GM12878 (cell line): ENCODE data around the gene EIF4E2.

Experiments
- BACH1 ChIP-seq: fragments of 450-650 bp; IDR thresholded peaks from 2 replicates; pipeline ENCODE4 v1.6.1; 2017; ENCODE audit warnings: mild to moderate bottlenecking, borderline replicate concordance
- BHLHE40 ChIP-seq, 2 experiments: fragments of 450-650 bp in 1 of 2; IDR thresholded peaks; 2 replicates each; pipeline ENCODE4 v1.6.1; 2011 to 2017; ENCODE audit warnings: low read depth in 2 of 2, borderline replicate concordance in 1 of 2, improper control_type of control experiment in 1 of 2, low read length in 1 of 2, mild to moderate bottlenecking in 1 of 2
- BRCA1 ChIP-seq: IDR thresholded peaks from 2 replicates; pipeline ENCODE4 v1.6.1; 2011; ENCODE audit warnings: low read depth, low read length, improper control_type of control experiment
- CTCF ChIP-seq, 3 experiments: IDR thresholded peaks in 2 of 3; conservative IDR thresholded peaks in 1 of 3; 2 replicates each; pipeline ENCODE4 v1.5.1; 2011; ENCODE audit warnings: low read depth in 3 of 3, low read length in 3 of 3, mild to moderate bottlenecking in 3 of 3, control low read depth in 2 of 3, moderate library complexity in 2 of 3, inconsistent platforms in 1 of 3, mixed read lengths in 1 of 3; ENCODE audit not compliant: control insufficient read depth in 2 of 3, insufficient read depth in 1 of 3; ENCODE audit errors: extremely low read depth in 1 of 3
- EP300 ChIP-seq, 2 experiments: fragments of 150-350 bp in 1 of 2; IDR thresholded peaks; 2 replicates each; pipeline ENCODE4 v1.6.1; 2011 to 2012; ENCODE audit warnings: low read depth in 2 of 2, low read length in 2 of 2, borderline replicate concordance in 1 of 2, improper control_type of control experiment in 1 of 2, inconsistent platforms in 1 of 2; ENCODE audit not compliant: control insufficient read depth in 1 of 2
- ESRRA ChIP-seq: IDR thresholded peaks from 2 replicates; pipeline ENCODE4 v1.6.1; 2012; ENCODE audit warnings: mild to moderate bottlenecking, low read length, improper control_type of control experiment
- ETV6 ChIP-seq, 2 experiments: fragments of 450-650 bp in 1 of 2; IDR thresholded peaks in 1 of 2; conservative IDR thresholded peaks in 1 of 2; 2 replicates each; pipeline ENCODE4 v1.6.1; 2014; ENCODE audit warnings: antibody characterized with exemption in 1 of 2, borderline replicate concordance in 1 of 2, low read depth in 1 of 2, mild to moderate bottlenecking in 1 of 2, moderate library complexity in 1 of 2
- EZH2 ChIP-seq: IDR thresholded peaks from 2 replicates; pipeline ENCODE4 v1.6.1; 2012; ENCODE audit warnings: low read depth, mild to moderate bottlenecking, control low read depth, inconsistent platforms, low read length, borderline replicate concordance; ENCODE audit not compliant: control insufficient read depth
- HDAC2 ChIP-seq: fragments of 200-600 bp; sonication (generic); IDR thresholded peaks from 2 replicates; pipeline ENCODE4 v1.6.1; 2017
- KDM1A ChIP-seq: fragments of 200-600 bp; sonication (generic); IDR thresholded peaks from 2 replicates; pipeline ENCODE4 v1.6.1; 2016; ENCODE audit warnings: borderline replicate concordance
- POLR2A ChIP-seq: IDR thresholded peaks from 2 replicates; pipeline ENCODE4 v1.6.1; 2011; ENCODE audit warnings: low read depth, mild to moderate bottlenecking, low read length
- POLR2AphosphoS5 ChIP-seq: IDR thresholded peaks from 2 replicates; pipeline ENCODE4 v1.6.1; 2011; ENCODE audit warnings: mild to moderate bottlenecking, low read length, inconsistent platforms
- ZNF274 ChIP-seq: IDR thresholded peaks from one replicate; pipeline ENCODE4 v1.8.0; 2011; ENCODE audit not compliant: insufficient read length, insufficient read depth
- TF ChIP-seq, protein P1 (sequence below): fragments of 450-650 bp; IDR thresholded peaks from 2 replicates; pipeline ENCODE4 v1.6.1; 2017; ENCODE audit warnings: mild to moderate bottlenecking

GRCh38 chr2:232541961-232542714 is 8.4 kb upstream of the EIF4E2 start:
- TF ChIP-seq EP300 (IDR thresholded peaks at IDR 0.05; ENCODE audit: borderline replicate concordance in 1 of 2, control insufficient read depth in 1 of 2, low read depth in 2 of 2, low read length in 2 of 2) (no peak), ESRRA (no peak), CTCF (IDR thresholded peaks at IDR 0.05 in 2 of 3, conservative IDR thresholded peaks at IDR 0.05 in 1 of 3; ENCODE audit: control insufficient read depth in 2 of 3, extremely low read depth in 1 of 3, insufficient read depth in 1 of 3, low read depth in 3 of 3, low read length in 3 of 3) (no peak), POLR2AphosphoS5 (no peak), BACH1 (no peak), KDM1A (no peak), BHLHE40 (IDR thresholded peaks at IDR 0.05; ENCODE audit: borderline replicate concordance in 1 of 2, low read depth in 2 of 2, low read length in 1 of 2) (no peak), HDAC2 (no peak), ETV6 (conservative IDR thresholded peaks at IDR 0.05 in 1 of 2, IDR thresholded peaks at IDR 0.05 in 1 of 2; ENCODE audit: borderline replicate concordance in 1 of 2, low read depth in 1 of 2) (no peak), ZNF274 (no peak), EZH2 (no peak), POLR2A (no peak; the same call in none of the 2 replicates), BRCA1 (no peak)
- TF ChIP-seq, protein P1, sequence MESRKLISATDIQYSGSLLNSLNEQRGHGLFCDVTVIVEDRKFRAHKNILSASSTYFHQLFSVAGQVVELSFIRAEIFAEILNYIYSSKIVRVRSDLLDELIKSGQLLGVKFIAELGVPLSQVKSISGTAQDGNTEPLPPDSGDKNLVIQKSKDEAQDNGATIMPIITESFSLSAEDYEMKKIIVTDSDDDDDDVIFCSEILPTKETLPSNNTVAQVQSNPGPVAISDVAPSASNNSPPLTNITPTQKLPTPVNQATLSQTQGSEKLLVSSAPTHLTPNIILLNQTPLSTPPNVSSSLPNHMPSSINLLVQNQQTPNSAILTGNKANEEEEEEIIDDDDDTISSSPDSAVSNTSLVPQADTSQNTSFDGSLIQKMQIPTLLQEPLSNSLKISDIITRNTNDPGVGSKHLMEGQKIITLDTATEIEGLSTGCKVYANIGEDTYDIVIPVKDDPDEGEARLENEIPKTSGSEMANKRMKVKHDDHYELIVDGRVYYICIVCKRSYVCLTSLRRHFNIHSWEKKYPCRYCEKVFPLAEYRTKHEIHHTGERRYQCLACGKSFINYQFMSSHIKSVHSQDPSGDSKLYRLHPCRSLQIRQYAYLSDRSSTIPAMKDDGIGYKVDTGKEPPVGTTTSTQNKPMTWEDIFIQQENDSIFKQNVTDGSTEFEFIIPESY, result no peak
